GM12878 (cell line): ENCODE data around the gene SATB1. TPM values are rescaled to one million over a fixed set of nuclear protein-coding genes. Genes with fewer than 3 reads are reported as not detected.

Experiments used
- ATAC-seq: fragments of 200-7000 bp; cut with Tn5 transposase; 3 replicates; pipeline ENCODE4 v1.9.1; 2020; ENCODE audit warnings: mild to moderate bottlenecking, moderate library complexity
- BruUV-seq: library from RNA; stranded (reverse); fragments of 400-500 nt; replicated peaks from 2 replicates; lab custom pipeline; 2021; lab: Mats Ljungman, UMichigan
- CTCF ChIA-PET: fragments of 300-600 bp; sonication (Branson Sonifier 250); formaldehyde crosslinking; extraction: SDS; loops from one replicate; lab custom pipeline; 2021; ENCODE audit warnings: inconsistent platforms; lab: Yijun Ruan, JAX
- POLR2A ChIA-PET: fragments of 350-600 bp; formaldehyde crosslinking; extraction: SDS; loops from one replicate; lab custom pipeline; 2021; ENCODE audit warnings: inconsistent platforms; lab: Charles Lee
- RAD21 ChIA-PET: fragments of 300-600 bp; sonication (Branson Sonifier 250); formaldehyde crosslinking; loops from one replicate; lab custom pipeline; 2023; ENCODE audit warnings: antibody characterized with exemption; ENCODE audit not compliant: unreplicated experiment; lab: Charles Lee
- SMC1A ChIA-PET: fragments of 300-600 bp; sonication (Branson Sonifier 250); formaldehyde crosslinking; loops from one replicate; lab custom pipeline; 2023; ENCODE audit not compliant: unreplicated experiment, uncharacterized antibody; lab: Charles Lee
- DNase-seq: peaks from one replicate; pipeline ENCODE4 v3.0.0-alpha.2; 2011; ENCODE audit warnings: low read depth, low spot score
- FAIRE-seq: peaks from 3 replicates; lab custom pipeline; 2011; peaks lifted over from hg19 to GRCh38; lab: Jason Lieb, UNC
- H2AFZ ChIP-seq: 2 replicates; pipeline ENCODE4 v1.6.0; 2011; ENCODE audit warnings: low read depth, low read length, control low read depth; ENCODE audit not compliant: control insufficient read depth
- H3K27ac ChIP-seq: 2 replicates; pipeline ENCODE4 v1.5.1; 2011; ENCODE audit warnings: control low read depth; ENCODE audit not compliant: control insufficient read depth, insufficient read depth
- H3K27me3 ChIP-seq, 2 experiments: replicated peaks in 1 of 2; 2 replicates each; pipeline versions ENCODE4 v1.6.0 to v1.6.1; 2011; ENCODE audit warnings: low read length in 1 of 2; ENCODE audit not compliant: control insufficient read depth in 2 of 2, insufficient read depth in 2 of 2
- H3K36me3 ChIP-seq, 2 experiments: 2 replicates each; pipeline ENCODE4 v1.5.1; 2011; ENCODE audit warnings: low read length in 1 of 2; ENCODE audit not compliant: control insufficient read depth in 2 of 2, insufficient read depth in 2 of 2
- H3K4me1 ChIP-seq: 2 replicates; pipeline ENCODE4 v1.6.1; 2011; ENCODE audit warnings: mild to moderate bottlenecking, low read length, moderate library complexity, mixed read lengths; ENCODE audit not compliant: control insufficient read depth, insufficient read depth
- H3K4me2 ChIP-seq: 2 replicates; pipeline ENCODE4 v1.6.0; 2011; ENCODE audit warnings: control low read depth; ENCODE audit not compliant: control insufficient read depth, insufficient read depth
- H3K4me3 ChIP-seq: fragments of 200-600 bp; sonication (generic); 2 replicates; pipeline ENCODE4 v1.5.1; 2016
- H3K79me2 ChIP-seq: 2 replicates; pipeline ENCODE4 v1.6.0; 2011; ENCODE audit warnings: low read length; ENCODE audit not compliant: control insufficient read depth, insufficient read depth
- H3K9ac ChIP-seq: 2 replicates; pipeline ENCODE4 v1.8.0; 2011; ENCODE audit warnings: low read length, control low read depth, mixed read lengths; ENCODE audit not compliant: control insufficient read depth, insufficient read depth
- H3K9me3 ChIP-seq: replicated peaks from 3 replicates; pipeline ENCODE4 v1.5.1; 2011; ENCODE audit warnings: mild to moderate bottlenecking, low read length; ENCODE audit not compliant: control insufficient read depth, insufficient read depth
- H4K20me1 ChIP-seq: 2 replicates; pipeline ENCODE4 v1.6.0; 2011; ENCODE audit not compliant: control insufficient read depth, insufficient read depth
- ESRRA ChIP-seq: IDR thresholded peaks from 2 replicates; pipeline ENCODE4 v1.6.1; 2012; ENCODE audit warnings: mild to moderate bottlenecking, low read length, improper control_type of control experiment
- EZH2 ChIP-seq: IDR thresholded peaks from 2 replicates; pipeline ENCODE4 v1.6.1; 2012; ENCODE audit warnings: low read depth, mild to moderate bottlenecking, control low read depth, inconsistent platforms, low read length, borderline replicate concordance; ENCODE audit not compliant: control insufficient read depth
- FOXM1 ChIP-seq: IDR thresholded peaks from 2 replicates; pipeline ENCODE4 v1.6.1; 2012; ENCODE audit warnings: low read depth, mild to moderate bottlenecking, inconsistent platforms, low read length, moderate library complexity
- KDM1A ChIP-seq: fragments of 200-600 bp; sonication (generic); IDR thresholded peaks from 2 replicates; pipeline ENCODE4 v1.6.1; 2016; ENCODE audit warnings: borderline replicate concordance
- LARP7 ChIP-seq: fragments of 450-650 bp; IDR thresholded peaks from 2 replicates; pipeline ENCODE4 v1.6.1; 2017; ENCODE audit warnings: mild to moderate bottlenecking
- MEF2B ChIP-seq: fragments of 450-650 bp; IDR thresholded peaks from 2 replicates; pipeline ENCODE4 v1.6.1; 2018; ENCODE audit warnings: mild to moderate bottlenecking, moderate library complexity; ENCODE audit not compliant: partially characterized antibody, poor library complexity, severe bottlenecking
- PAX8 ChIP-seq: fragments of 450-650 bp; IDR thresholded peaks from 2 replicates; pipeline ENCODE4 v1.6.1; 2017; ENCODE audit warnings: mild to moderate bottlenecking, moderate library complexity
- SREBF1 ChIP-seq: IDR thresholded peaks from 2 replicates; pipeline ENCODE4 v1.6.1; 2012; ENCODE audit warnings: mild to moderate bottlenecking, low read length
- WGBS: methylation state at CpG from one replicate; pipeline ENCODE4 v1.1.6; 2016; ENCODE audit warnings: low lambda C conversion rate; ENCODE audit not compliant: insufficient replicate concordance, insufficient coverage; ENCODE audit errors: missing lambda C conversion rate; 5-methylcytosine and 5-hydroxymethylcytosine counted together
- in situ Hi-C: fragments of 300-500 bp; cut with MboI; formaldehyde crosslinking; loops from 9 replicates; pipeline ENCODE4 v1.14.3; 2018; ENCODE audit warnings: mixed read lengths
- intact Hi-C: fragments of 100-400 bp; cut with micrococcal nuclease; formaldehyde crosslinking; loops from one replicate; pipeline ENCODE4 v1.14.2; 2022; ENCODE audit not compliant: unreplicated experiment
- polyA plus RNA-seq, 11 experiments: library from polyadenylated mRNA; depleted of rRNA in 4 of 11; unstranded in 6 of 11; stranded (reverse) in 5 of 11; fragments of >200 nt; fragmentation: Nextera tagmentation in 4 of 11; fragmentation: Illumina TruSeq in 1 of 11; extraction: Ambion mirVana in 4 of 11; extraction: Trizol in 1 of 11; gene quantifications; 1 replicate in 1 of 11; 2 replicates in 10 of 11; pipeline versions ENCODE4 v1.2.1 to v1.2.3, GENCODE V29; 2011 to 2016; ENCODE audit warnings: inconsistent platforms in 2 of 11, missing spikeins in 2 of 11, low read depth in 1 of 11
- total RNA-seq, 4 experiments: library from RNA; depleted of rRNA in 3 of 4; stranded (reverse); fragments of >200 nt in 3 of 4; fragmentation: Illumina TruSeq in 1 of 4; extraction: Trizol in 1 of 4; gene quantifications; 2 replicates each; pipeline versions ENCODE4 v1.2.1 to v1.2.3, GENCODE V29; 2013 to 2021
- TF ChIP-seq, protein P1 (sequence below): fragments of 450-650 bp; IDR thresholded peaks from 2 replicates; pipeline ENCODE4 v1.6.1; 2017; ENCODE audit warnings: mild to moderate bottlenecking, moderate library complexity
- TF ChIP-seq, protein P2 (sequence below): fragments of 450-650 bp; conservative IDR thresholded peaks from 2 replicates; pipeline ENCODE4 v1.6.1; 2017; ENCODE audit warnings: mild to moderate bottlenecking, moderate library complexity

Gene SATB1
- total and polyA plus RNA-seq, 10 of the 15 experiments (the other 5 are each of a cell fraction or from before 2014, with no cell fraction given) = 0.01 to 0.72 (median 0.07) TPM; not detected in 4

DNA sequence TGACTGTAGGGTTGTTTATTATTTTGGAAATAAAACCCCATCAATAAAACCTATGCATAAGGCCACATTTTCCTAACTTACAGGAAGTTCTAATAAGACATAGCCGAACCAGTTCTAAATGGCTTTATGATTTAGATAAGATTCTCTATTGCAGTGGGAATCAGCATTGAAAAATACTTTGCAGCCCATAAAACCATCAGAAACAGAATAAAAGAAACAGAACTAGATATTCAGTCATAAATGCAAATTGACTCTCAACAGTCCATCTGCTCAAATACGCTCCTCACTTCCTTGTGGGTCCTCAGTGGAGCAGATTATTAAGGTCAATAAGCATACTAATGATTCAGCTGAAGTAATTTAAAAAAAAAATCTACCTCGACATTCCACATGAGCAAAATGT lies 8.8 kb downstream of the SATB1 start:
- H3K36me3 ChIP-seq = no peaks in the 10 kb centered on the region
- in situ Hi-C loops (no loop called here), intact Hi-C loops (no loop called here)
- no peaks in the 10 kb centered on the region for H4K20me1 ChIP-seq
- BruUV-seq = no TSS peak
- 42% methylated on average over 3 of the region's 3 CpGs for WGBS
- no peak for DNase-seq
- H3K9me3 ChIP-seq = no peaks in the 10 kb centered on the region
- no peaks in the 10 kb centered on the region for H3K79me2 ChIP-seq
- ChIA-PET RAD21 (no interaction called here), POLR2A (no interaction called here), CTCF (no interaction called here), SMC1A (no interaction called here)
- H3K4me3 ChIP-seq = no peak overlapping the region
- no peak for ATAC-seq
- H3K4me2 ChIP-seq = no peak overlapping the region
- no peak for TF ChIP-seq KDM1A
- no peaks in the 10 kb centered on the region; a peak in 1 of 4 replicates for H3K27me3 ChIP-seq
- no peak overlapping the region for H3K9ac ChIP-seq
- no peak for FAIRE-seq
- H3K4me1 ChIP-seq = no peaks in the 10 kb centered on the region
- no peak overlapping the region for H2AFZ ChIP-seq
- no peak overlapping the region for H3K27ac ChIP-seq

DNA sequence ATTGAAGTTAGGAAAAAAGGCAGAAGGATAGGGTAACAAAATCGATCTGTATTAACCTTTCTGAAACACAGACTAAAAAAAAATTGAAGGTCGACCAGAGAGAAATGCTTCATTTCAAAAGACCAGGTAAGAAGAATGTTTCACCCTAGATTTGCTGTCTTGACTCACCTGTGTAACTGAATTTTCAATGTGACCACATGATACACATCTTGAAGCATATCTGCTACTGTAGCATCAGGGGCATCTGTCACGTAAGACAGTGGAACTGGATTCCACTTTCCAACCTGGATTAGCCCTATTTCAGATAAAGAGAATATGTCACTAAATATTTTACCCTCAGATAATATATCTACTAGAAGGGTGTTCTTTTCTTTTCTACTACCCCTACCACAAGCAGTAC lies 9.3 kb downstream of the SATB1 start:
- Histone ChIP-seq H3K27me3 (no peaks in the 10 kb centered on the region; a peak in 1 of 4 replicates), H3K4me1 (no peaks in the 10 kb centered on the region), H3K4me3 (no peak overlapping the region), H4K20me1 (no peaks in the 10 kb centered on the region), H3K9me3 (no peaks in the 10 kb centered on the region), H3K36me3 (no peaks in the 10 kb centered on the region), H3K79me2 (no peaks in the 10 kb centered on the region), H3K4me2 (no peak overlapping the region), H3K27ac (no peak overlapping the region), H3K9ac (no peak overlapping the region), H2AFZ (no peak overlapping the region)
- TF ChIP-seq EZH2 = no peak
- TF ChIP-seq SREBF1 = no peak
- TF ChIP-seq MEF2B = no peak
- TF ChIP-seq, protein P1, sequence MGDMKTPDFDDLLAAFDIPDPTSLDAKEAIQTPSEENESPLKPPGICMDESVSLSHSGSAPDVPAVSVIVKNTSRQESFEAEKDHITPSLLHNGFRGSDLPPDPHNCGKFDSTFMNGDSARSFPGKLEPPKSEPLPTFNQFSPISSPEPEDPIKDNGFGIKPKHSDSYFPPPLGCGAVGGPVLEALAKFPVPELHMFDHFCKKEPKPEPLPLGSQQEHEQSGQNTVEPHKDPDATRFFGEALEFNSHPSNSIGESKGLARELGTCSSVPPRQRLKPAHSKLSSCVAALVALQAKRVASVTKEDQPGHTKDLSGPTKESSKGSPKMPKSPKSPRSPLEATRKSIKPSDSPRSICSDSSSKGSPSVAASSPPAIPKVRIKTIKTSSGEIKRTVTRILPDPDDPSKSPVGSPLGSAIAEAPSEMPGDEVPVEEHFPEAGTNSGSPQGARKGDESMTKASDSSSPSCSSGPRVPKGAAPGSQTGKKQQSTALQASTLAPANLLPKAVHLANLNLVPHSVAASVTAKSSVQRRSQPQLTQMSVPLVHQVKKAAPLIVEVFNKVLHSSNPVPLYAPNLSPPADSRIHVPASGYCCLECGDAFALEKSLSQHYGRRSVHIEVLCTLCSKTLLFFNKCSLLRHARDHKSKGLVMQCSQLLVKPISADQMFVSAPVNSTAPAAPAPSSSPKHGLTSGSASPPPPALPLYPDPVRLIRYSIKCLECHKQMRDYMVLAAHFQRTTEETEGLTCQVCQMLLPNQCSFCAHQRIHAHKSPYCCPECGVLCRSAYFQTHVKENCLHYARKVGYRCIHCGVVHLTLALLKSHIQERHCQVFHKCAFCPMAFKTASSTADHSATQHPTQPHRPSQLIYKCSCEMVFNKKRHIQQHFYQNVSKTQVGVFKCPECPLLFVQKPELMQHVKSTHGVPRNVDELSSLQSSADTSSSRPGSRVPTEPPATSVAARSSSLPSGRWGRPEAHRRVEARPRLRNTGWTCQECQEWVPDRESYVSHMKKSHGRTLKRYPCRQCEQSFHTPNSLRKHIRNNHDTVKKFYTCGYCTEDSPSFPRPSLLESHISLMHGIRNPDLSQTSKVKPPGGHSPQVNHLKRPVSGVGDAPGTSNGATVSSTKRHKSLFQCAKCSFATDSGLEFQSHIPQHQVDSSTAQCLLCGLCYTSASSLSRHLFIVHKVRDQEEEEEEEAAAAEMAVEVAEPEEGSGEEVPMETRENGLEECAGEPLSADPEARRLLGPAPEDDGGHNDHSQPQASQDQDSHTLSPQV = no peak
- TF ChIP-seq, protein P2, sequence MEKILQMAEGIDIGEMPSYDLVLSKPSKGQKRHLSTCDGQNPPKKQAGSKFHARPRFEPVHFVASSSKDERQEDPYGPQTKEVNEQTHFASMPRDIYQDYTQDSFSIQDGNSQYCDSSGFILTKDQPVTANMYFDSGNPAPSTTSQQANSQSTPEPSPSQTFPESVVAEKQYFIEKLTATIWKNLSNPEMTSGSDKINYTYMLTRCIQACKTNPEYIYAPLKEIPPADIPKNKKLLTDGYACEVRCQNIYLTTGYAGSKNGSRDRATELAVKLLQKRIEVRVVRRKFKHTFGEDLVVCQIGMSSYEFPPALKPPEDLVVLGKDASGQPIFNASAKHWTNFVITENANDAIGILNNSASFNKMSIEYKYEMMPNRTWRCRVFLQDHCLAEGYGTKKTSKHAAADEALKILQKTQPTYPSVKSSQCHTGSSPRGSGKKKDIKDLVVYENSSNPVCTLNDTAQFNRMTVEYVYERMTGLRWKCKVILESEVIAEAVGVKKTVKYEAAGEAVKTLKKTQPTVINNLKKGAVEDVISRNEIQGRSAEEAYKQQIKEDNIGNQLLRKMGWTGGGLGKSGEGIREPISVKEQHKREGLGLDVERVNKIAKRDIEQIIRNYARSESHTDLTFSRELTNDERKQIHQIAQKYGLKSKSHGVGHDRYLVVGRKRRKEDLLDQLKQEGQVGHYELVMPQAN = no peak
- TF ChIP-seq FOXM1 = no peak
- TF ChIP-seq LARP7 = no peak
- TF ChIP-seq ESRRA = no peak
- TF ChIP-seq PAX8 = no peak
- ChIA-PET CTCF (no interaction called here), SMC1A (no interaction called here), RAD21 (no interaction called here), POLR2A (no interaction called here)
- in situ Hi-C loops (no loop called here), intact Hi-C loops (no loop called here)
- ATAC-seq = no peak
- no peak for DNase-seq
- no TSS peak for BruUV-seq
- WGBS = 18% methylated on average over 3 of the region's 3 CpGs
- FAIRE-seq = no peak
